ENCODE results near the gene MREG. TPM values are rescaled to one million over a fixed set of nuclear protein-coding genes. Genes with fewer than 3 reads are reported as not detected.

MREG gene
- total and polyA plus RNA-seq, 9 of the 15 experiments (the other 6 are each of a cell fraction or from before 2014, with no cell fraction given), result 0.77 to 3.8 (median 2.3) TPM

GRCh38 chr2:215914054-215914776, 99.1 kb downstream of the MREG start:
- Histone ChIP-seq H3K4me3 (no peak overlapping the region), H3K9ac (ENCODE audit: insufficient read depth in 1 of 2, low read depth in 2 of 2, low read length in 2 of 2) (no peak overlapping the region), H3K79me2 (ENCODE audit: control insufficient read depth, insufficient read depth, low read length) (no peaks in the 10 kb centered on the region), H3K9me3 (replicated peaks; ENCODE audit: control insufficient read depth, insufficient read depth, low read depth, low read length) (no peaks in the 10 kb centered on the region), H3K27me3 (ENCODE audit: control insufficient read depth in 2 of 2, insufficient read depth in 2 of 2, low read length in 2 of 2) (no peaks in the 10 kb centered on the region), H3K27ac (ENCODE audit: extremely low read depth, low read depth, low read length) (no peak overlapping the region), H3K4me1 (replicated peaks in 1 of 2; ENCODE audit: control insufficient read depth in 2 of 2, insufficient read depth in 2 of 2, low read length in 2 of 2) (no peaks in the 10 kb centered on the region; a peak in 1 of 5 replicates), H3K9me1 (ENCODE audit: control insufficient read depth, insufficient read depth, low read length) (no peaks in the 10 kb centered on the region), H3K4me2 (ENCODE audit: insufficient read depth, low read length) (no peak overlapping the region), H2AFZ (ENCODE audit: low read depth, low read length) (no peak overlapping the region), H3K36me3 (ENCODE audit: control insufficient read depth, insufficient read depth, low read length) (no peaks in the 10 kb centered on the region), H4K20me1 (replicated peaks; ENCODE audit: control insufficient read depth, insufficient read depth, low read length) (no peaks in the 10 kb centered on the region)
- CTCF ChIA-PET (ENCODE audit: low intra/inter-chr PET ratio), result no interaction called here
- no TSS peak for BruUV-seq (replicated peaks)
- intact Hi-C loops (cut with micrococcal nuclease) (loop anchor here (10.0 kb wide), 1 partner anchor 119 kb away; no protein-coding TSS in a partner anchor), in situ Hi-C loops (cut with MboI) (loop anchor here (10.0 kb wide), 1 partner anchor 459 kb away; no protein-coding TSS in a partner anchor)
- POLR2A ChIA-PET, result interaction anchor here (1.5 kb wide), 1 partner anchor 11 kb away, joined by 3 read pairs; no protein-coding TSS in a partner anchor
- no peak for FAIRE-seq
- no peak for ATAC-seq
- WGBS (ENCODE audit: insufficient coverage, low coverage, missing lambda C conversion rate), result 65% methylated on average over 3 of the region's 3 CpGs
- no peak for DNase-seq (ENCODE audit: extremely low read depth in 1 of 4, low spot score in 3 of 4)
- TF ChIP-seq REST (IDR thresholded peaks at IDR 0.05; ENCODE audit: borderline replicate concordance) (no peak), REST (CRISPR knock-in tag; IDR thresholded peaks at IDR 0.05; ENCODE audit: low read depth) (no peak)

Measured in K562 (cell line).